DOHH2 (cell line): ENCODE data around the gene TLL2.

Experiments
- H3F3A ChIP-seq: fragments of 200-600 bp; sonication (generic), shearing (Covaris generic); 2 replicates; pipeline ENCODE4 v1.6.0; 2016; ENCODE audit warnings: antibody characterized with exemption, mild to moderate bottlenecking; ENCODE audit not compliant: control insufficient read depth, insufficient read depth
- H3K27ac ChIP-seq: fragments of 200-600 bp; sonication (generic); 2 replicates; pipeline ENCODE4 v1.5.1; 2014; ENCODE audit warnings: low read depth, mild to moderate bottlenecking, low read length, moderate library complexity
- H3K27me3 ChIP-seq: fragments of 200-600 bp; sonication (generic); 2 replicates; pipeline ENCODE4 v1.6.1; 2014; ENCODE audit warnings: mild to moderate bottlenecking, low read length, mixed read lengths; ENCODE audit not compliant: control insufficient read depth
- H3K36me3 ChIP-seq: fragments of 200-600 bp; sonication (generic); 2 replicates; pipeline ENCODE4 v1.6.1; 2014; ENCODE audit warnings: mild to moderate bottlenecking, low read length, moderate library complexity, mixed read lengths; ENCODE audit not compliant: control insufficient read depth
- H3K4me1 ChIP-seq: fragments of 200-600 bp; sonication (generic); 2 replicates; pipeline ENCODE4 v1.6.1; 2014; ENCODE audit warnings: mild to moderate bottlenecking, low read length, mixed read lengths; ENCODE audit not compliant: control insufficient read depth
- H3K4me2 ChIP-seq: fragments of 200-600 bp; sonication (generic); 2 replicates; pipeline ENCODE4 v1.6.0; 2014; ENCODE audit warnings: mild to moderate bottlenecking, low read length, moderate library complexity
- H3K4me3 ChIP-seq: fragments of 200-600 bp; sonication (generic); 2 replicates; pipeline ENCODE4 v1.5.1; 2014; ENCODE audit warnings: mild to moderate bottlenecking, low read length, mixed read lengths
- H3K79me2 ChIP-seq: fragments of 200-600 bp; sonication (generic); 2 replicates; pipeline ENCODE4 v1.6.1; 2014; ENCODE audit warnings: mild to moderate bottlenecking, low read length, mixed read lengths; ENCODE audit not compliant: control insufficient read depth
- H3K9me2 ChIP-seq: fragments of 200-600 bp; sonication (generic); replicated peaks from 2 replicates; pipeline ENCODE4 v1.6.1; 2014; ENCODE audit warnings: mild to moderate bottlenecking, low read length, mixed read lengths; ENCODE audit not compliant: control insufficient read depth
- H3K9me3 ChIP-seq: fragments of 200-600 bp; sonication (generic); 2 replicates; pipeline ENCODE4 v1.6.1; 2014; ENCODE audit warnings: antibody characterized with exemption, low read length, mixed read lengths; ENCODE audit not compliant: control insufficient read depth, insufficient read depth
- H4K20me1 ChIP-seq: fragments of 200-600 bp; sonication (generic); 2 replicates; pipeline ENCODE4 v1.6.0; 2014; ENCODE audit warnings: low read depth, mild to moderate bottlenecking, antibody characterized with exemption, low read length, moderate library complexity; ENCODE audit not compliant: control insufficient read depth, insufficient read depth
- CTCF ChIP-seq: fragments of 200-600 bp; sonication (generic); IDR thresholded peaks from one replicate; pipeline ENCODE4 v1.5.1; 2014; ENCODE audit warnings: antibody characterized with exemption, mild to moderate bottlenecking, low read depth, low read length; ENCODE audit not compliant: poor library complexity, severe bottlenecking
- EZH2phosphoT487 ChIP-seq: fragments of 200-600 bp; sonication (generic); IDR thresholded peaks from 2 replicates; pipeline ENCODE4 v1.6.1; 2017; ENCODE audit warnings: borderline replicate concordance, mild to moderate bottlenecking, antibody characterized with exemption, low read length, moderate library complexity, mixed read lengths

The TLL2 gene

GRCh38 chr10:96371356-96371755 lies 142.4 kb downstream of the TLL2 start:
- no peaks in the 10 kb centered on the region for H3K9me3 ChIP-seq
- no peaks in the 10 kb centered on the region for H3F3A ChIP-seq
- H3K9me2 ChIP-seq = no peaks in the 10 kb centered on the region
- H3K27ac ChIP-seq = no peak overlapping the region
- no peaks in the 10 kb centered on the region for H4K20me1 ChIP-seq
- peaks cover 35% of the 10 kb centered on the region for H3K27me3 ChIP-seq
- TF ChIP-seq EZH2phosphoT487 (no peak), CTCF (no peak)
- H3K4me3 ChIP-seq = no peak overlapping the region
- H3K4me2 ChIP-seq = no peak overlapping the region
- no peaks in the 10 kb centered on the region for H3K79me2 ChIP-seq
- no peaks in the 10 kb centered on the region for H3K36me3 ChIP-seq
- peaks cover 13% of the 10 kb centered on the region for H3K4me1 ChIP-seq

- TF ChIP-seq EZH2phosphoT487 (no peak), CTCF (peak; percentile 90)
- Histone ChIP-seq H3K27me3 (peaks cover 32% of the 10 kb centered on the region), H3K4me3 (no peak overlapping the region), H3K4me1 (peaks cover 10% of the 10 kb centered on the region), H3K4me2 (no peak overlapping the region), H3K9me3 (no peaks in the 10 kb centered on the region), H3F3A (no peaks in the 10 kb centered on the region), H3K9me2 (no peaks in the 10 kb centered on the region), H3K27ac (no peak overlapping the region), H3K79me2 (no peaks in the 10 kb centered on the region), H4K20me1 (no peaks in the 10 kb centered on the region), H3K36me3 (no peaks in the 10 kb centered on the region)
Observed at GRCh38 chr10:96370584-96371157, 143.1 kb downstream of the TLL2 start.

- H3K9me2 ChIP-seq = no peaks in the 10 kb centered on the region
- no peaks in the 10 kb centered on the region for H3F3A ChIP-seq
- no peak overlapping the region for H3K4me3 ChIP-seq
Observed at GRCh38 chr10:96369890-96370583, 143.7 kb downstream of the TLL2 start.

GRCh38 chr10:96368971-96369370 lies 144.8 kb downstream of the TLL2 start:
- Histone ChIP-seq H3K79me2 (no peaks in the 10 kb centered on the region), H3K9me3 (no peaks in the 10 kb centered on the region), H3K4me3 (no peak overlapping the region), H3F3A (no peaks in the 10 kb centered on the region), H3K27ac (no peak overlapping the region), H3K9me2 (no peaks in the 10 kb centered on the region), H3K36me3 (no peaks in the 10 kb centered on the region), H3K4me1 (no peaks in the 10 kb centered on the region), H3K27me3 (peaks cover 21% of the 10 kb centered on the region; the same call in 1 of the 2 replicates), H4K20me1 (no peaks in the 10 kb centered on the region), H3K4me2 (no peak overlapping the region)
- TF ChIP-seq EZH2phosphoT487 (no peak), CTCF (no peak)

More at GRCh38 chr10:96369890-96370583, 143.7 kb downstream of the TLL2 start:
- H3K27me3 ChIP-seq = peaks cover 29% of the 10 kb centered on the region
- no peak for TF ChIP-seq EZH2phosphoT487
- no peak overlapping the region for H3K4me2 ChIP-seq
- H3K4me1 ChIP-seq = peaks cover 5% of the 10 kb centered on the region
- H3K79me2 ChIP-seq = no peaks in the 10 kb centered on the region
- H3K27ac ChIP-seq = no peak overlapping the region
- H4K20me1 ChIP-seq = no peaks in the 10 kb centered on the region
- no peaks in the 10 kb centered on the region for H3K9me3 ChIP-seq
- no peaks in the 10 kb centered on the region for H3K36me3 ChIP-seq
